Ascending aorta (tissue), 2 donors: ENCODE results near the gene DUSP16. TPM values are rescaled to one million over a fixed set of nuclear protein-coding genes. Genes with fewer than 3 reads are reported as not detected.

ENCODE experiments used
- DNase-seq, 2 donors: peaks; one replicate each; pipeline ENCODE4 v3.0.0-alpha.2; 2019; ENCODE audit warnings: low spot score in 2 of 2
- H3K27ac ChIP-seq, 2 donors: fragments of 200-600 bp; sonication (generic); one replicate each; pipeline ENCODE4 v1.5.1; 2016 to 2017; ENCODE audit warnings: mild to moderate bottlenecking in 1 of 2
- H3K27me3 ChIP-seq: fragments of 200-600 bp; sonication (generic); one replicate; pipeline ENCODE4 v1.5.1; 2017
- H3K36me3 ChIP-seq, 2 donors: fragments of 200-600 bp; sonication (generic); one replicate each; pipeline ENCODE4 v1.5.1; 2016
- H3K4me1 ChIP-seq, 2 donors: fragments of 200-600 bp; sonication (generic); one replicate each; pipeline ENCODE4 v1.5.1; 2016 to 2017; ENCODE audit warnings: mild to moderate bottlenecking in 1 of 2
- H3K4me3 ChIP-seq, 2 donors: fragments of 200-600 bp; sonication (generic); one replicate each; pipeline ENCODE4 v1.5.1; 2016 to 2017; ENCODE audit warnings: mild to moderate bottlenecking in 1 of 2
- H3K9me3 ChIP-seq, 2 donors: fragments of 200-600 bp; sonication (generic); one replicate each; pipeline ENCODE4 v1.5.1; 2016
- intact Hi-C: fragments of 100-400 bp; cut with DNase I; formaldehyde crosslinking; loops from one replicate; pipeline ENCODE4 v1.15.1; 2023
- total RNA-seq: library from RNA; depleted of rRNA; stranded (reverse); fragments of >200 nt; gene quantifications from one replicate; pipeline ENCODE4 v1.1.0, GENCODE V29; 2016
- TF ChIP-seq, protein P1 (sequence below), 3 experiments: fragments of 200-600 bp in 2 of 3; fragments of 450-650 bp in 1 of 3; sonication (generic) in 2 of 3; IDR thresholded peaks; one replicate each; pipeline ENCODE4 v1.5.1; 2016 to 2019; ENCODE audit warnings: antibody characterized with exemption in 3 of 3, mild to moderate bottlenecking in 1 of 3, moderate library complexity in 1 of 3

DUSP16 gene
- total RNA-seq, 1 donor from 2014 or later: 54.8 TPM

DNA sequence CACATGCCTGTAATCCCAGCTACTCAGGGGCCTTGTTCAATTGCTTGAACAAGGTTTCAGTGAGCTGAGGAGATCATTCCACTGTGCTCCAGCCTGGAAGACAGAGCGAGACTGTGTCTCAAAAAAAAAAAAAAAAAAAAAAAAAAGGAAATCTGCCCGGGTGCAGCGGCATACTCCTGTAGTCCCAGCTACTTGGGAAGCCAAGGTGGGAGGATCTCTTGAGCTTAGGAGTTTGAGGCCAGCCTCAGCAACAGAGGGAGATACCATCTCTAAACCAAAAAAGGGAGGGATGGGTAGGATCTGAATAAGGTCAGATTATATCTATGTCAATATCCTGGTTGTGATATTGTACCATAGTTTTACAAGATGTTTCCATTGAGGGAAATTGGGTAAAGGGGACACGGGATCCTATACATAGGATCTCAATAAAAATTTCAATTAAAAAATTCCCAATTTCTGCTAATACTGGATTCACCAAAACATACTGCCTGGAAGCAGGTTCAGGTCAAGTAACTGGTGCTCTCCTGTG lies 129.4 kb downstream of the DUSP16 start:
- peaks cover 0 to 3% of the 10 kb centered on the region in 2 donors for H3K36me3 ChIP-seq
- H3K4me3 ChIP-seq: no peak overlapping the region
- no peaks in the 10 kb centered on the region for H3K27me3 ChIP-seq
- TF ChIP-seq, protein P1, sequence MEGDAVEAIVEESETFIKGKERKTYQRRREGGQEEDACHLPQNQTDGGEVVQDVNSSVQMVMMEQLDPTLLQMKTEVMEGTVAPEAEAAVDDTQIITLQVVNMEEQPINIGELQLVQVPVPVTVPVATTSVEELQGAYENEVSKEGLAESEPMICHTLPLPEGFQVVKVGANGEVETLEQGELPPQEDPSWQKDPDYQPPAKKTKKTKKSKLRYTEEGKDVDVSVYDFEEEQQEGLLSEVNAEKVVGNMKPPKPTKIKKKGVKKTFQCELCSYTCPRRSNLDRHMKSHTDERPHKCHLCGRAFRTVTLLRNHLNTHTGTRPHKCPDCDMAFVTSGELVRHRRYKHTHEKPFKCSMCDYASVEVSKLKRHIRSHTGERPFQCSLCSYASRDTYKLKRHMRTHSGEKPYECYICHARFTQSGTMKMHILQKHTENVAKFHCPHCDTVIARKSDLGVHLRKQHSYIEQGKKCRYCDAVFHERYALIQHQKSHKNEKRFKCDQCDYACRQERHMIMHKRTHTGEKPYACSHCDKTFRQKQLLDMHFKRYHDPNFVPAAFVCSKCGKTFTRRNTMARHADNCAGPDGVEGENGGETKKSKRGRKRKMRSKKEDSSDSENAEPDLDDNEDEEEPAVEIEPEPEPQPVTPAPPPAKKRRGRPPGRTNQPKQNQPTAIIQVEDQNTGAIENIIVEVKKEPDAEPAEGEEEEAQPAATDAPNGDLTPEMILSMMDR (IDR thresholded peaks at IDR 0.05): no peak
- peak overlapping the region in 1 of 2 donors; percentile 22 for H3K27ac ChIP-seq
- no peaks in the 10 kb centered on the region for H3K9me3 ChIP-seq
- intact Hi-C loops: no loop called here
- DNase-seq: no peak
- H3K4me1 ChIP-seq: peaks cover 0 to 7% of the 10 kb centered on the region in 2 donors

DNA sequence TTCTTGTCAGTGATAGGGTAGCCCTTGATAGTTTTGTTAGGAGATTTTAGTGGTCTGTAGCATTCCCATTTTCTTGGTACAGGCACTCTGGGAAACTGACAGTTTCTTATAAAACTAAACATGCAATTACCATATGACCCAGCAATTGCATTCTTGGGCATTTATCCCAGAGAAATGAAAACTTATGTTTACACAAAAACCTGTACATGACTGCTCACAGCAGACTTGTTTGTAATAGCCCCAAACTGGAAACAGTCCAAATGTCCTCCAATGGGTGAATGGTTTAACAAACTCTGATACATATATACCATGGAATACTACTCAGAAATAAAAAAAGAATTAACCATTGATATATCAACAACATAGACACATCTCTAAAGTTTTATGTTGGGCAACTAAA lies 130.3 kb downstream of the DUSP16 start:
- Histone ChIP-seq H3K27ac (peak overlapping the region in 1 of 2 donors; percentile 22), H3K36me3 (peaks cover 0 to 3% of the 10 kb centered on the region in 2 donors), H3K4me1 (peaks cover 0 to 7% of the 10 kb centered on the region in 2 donors), H3K27me3 (no peaks in the 10 kb centered on the region), H3K4me3 (no peak overlapping the region), H3K9me3 (no peaks in the 10 kb centered on the region)
- intact Hi-C loops: no loop called here
- TF ChIP-seq, protein P1 (IDR thresholded peaks at IDR 0.05): no peak
- DNase-seq: no peak

DNA sequence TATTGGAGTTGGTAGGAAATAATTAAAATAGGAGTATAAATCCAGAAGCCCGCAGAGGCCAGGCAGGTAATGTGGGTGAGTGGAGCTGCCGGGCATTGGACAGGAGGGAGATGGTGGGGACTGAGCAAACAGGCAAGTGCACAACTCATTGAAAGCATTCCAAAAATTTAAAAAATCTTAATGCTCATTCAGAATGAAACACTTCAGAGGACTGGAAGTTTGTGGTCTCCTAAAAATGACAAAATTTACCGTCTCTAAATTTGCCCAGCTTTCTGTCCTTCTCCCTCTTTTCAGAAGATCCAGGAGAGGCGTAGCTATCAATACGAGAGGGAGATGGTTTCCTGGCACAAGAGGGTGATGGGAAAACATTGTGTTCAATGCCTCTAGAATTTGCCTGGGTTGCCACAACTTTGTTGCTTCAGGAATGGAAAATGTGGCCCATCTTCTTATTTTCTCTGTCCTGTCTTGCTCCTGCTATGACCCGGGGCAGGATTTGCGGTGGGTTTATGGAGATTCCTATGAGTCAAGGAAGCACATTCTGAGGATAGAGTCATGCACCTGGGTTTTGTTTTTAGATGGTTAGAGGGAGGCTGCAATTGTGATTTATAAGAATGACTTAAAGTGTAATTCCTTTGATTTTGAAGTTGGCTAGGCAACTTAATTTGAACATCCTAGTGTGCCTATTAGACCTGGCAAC lies 133.6 kb downstream of the DUSP16 start:
- peaks cover 0 to 4% of the 10 kb centered on the region in 2 donors for H3K9me3 ChIP-seq
- H3K27me3 ChIP-seq: no peaks in the 10 kb centered on the region
- no peak overlapping the region for H3K27ac ChIP-seq
- DNase-seq: no peak
- no peak overlapping the region for H3K4me3 ChIP-seq
- intact Hi-C loops: no loop called here
- peaks cover 9 to 25% of the 10 kb centered on the region in 2 donors for H3K4me1 ChIP-seq
- H3K36me3 ChIP-seq: no peaks in the 10 kb centered on the region
- TF ChIP-seq, protein P1 (IDR thresholded peaks at IDR 0.05): no peak

DNA sequence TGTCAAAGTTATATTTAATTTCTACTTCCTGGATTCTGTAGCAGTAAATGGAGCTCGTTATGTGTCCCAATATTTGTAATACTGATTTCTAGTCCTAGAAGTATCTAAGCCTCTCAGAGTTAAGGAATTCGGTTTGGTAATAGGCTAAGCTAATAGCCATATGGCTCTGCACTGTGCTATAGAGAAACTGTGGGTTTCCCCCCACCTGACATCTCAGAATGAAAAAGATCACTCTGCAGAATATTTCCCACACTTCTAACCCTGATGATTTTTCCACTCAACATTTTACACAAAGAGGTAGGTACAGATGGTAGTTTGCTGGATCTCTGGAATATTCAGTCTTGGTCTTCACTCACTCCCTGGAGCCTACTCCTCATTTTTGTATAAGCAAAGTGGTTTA lies 134.6 kb downstream of the DUSP16 start:
- peaks cover 9 to 25% of the 10 kb centered on the region in 2 donors for H3K4me1 ChIP-seq
- H3K27ac ChIP-seq: no peak overlapping the region
- H3K4me3 ChIP-seq: no peak overlapping the region
- intact Hi-C loops: no loop called here
- H3K36me3 ChIP-seq: no peaks in the 10 kb centered on the region
- no peaks in the 10 kb centered on the region for H3K27me3 ChIP-seq
- TF ChIP-seq, protein P1 (IDR thresholded peaks at IDR 0.05): no peak
- no peak for DNase-seq
- H3K9me3 ChIP-seq: peaks cover 5 to 15% of the 10 kb centered on the region in 2 donors

DNA sequence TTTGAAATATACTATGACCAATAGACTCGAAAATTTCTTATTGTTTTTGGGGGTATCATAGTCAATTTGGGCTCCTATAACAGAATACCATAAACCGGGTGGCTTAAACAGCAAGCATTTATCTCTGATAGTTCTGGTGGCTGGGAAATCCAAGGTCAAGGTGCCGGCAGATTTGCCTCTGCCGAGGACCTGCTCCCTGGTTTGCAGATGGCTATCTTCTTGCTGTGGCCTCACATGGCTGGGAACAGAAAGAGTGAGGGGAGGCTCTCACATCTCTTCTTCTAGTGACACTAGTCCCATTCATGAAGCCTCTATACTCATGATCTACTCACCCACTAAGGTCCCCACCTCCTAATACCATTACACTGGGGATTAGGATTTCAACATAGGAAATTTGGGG lies 135.1 kb downstream of the DUSP16 start:
- Histone ChIP-seq H3K36me3 (no peaks in the 10 kb centered on the region), H3K4me1 (peaks cover 9 to 25% of the 10 kb centered on the region in 2 donors), H3K27ac (no peak overlapping the region), H3K27me3 (no peaks in the 10 kb centered on the region), H3K9me3 (peaks cover 5 to 19% of the 10 kb centered on the region in 2 donors), H3K4me3 (no peak overlapping the region)
- no peak for DNase-seq
- TF ChIP-seq, protein P1 (IDR thresholded peaks at IDR 0.05): no peak
- intact Hi-C loops: no loop called here
